ENCODE results near the gene CA12. TPM values are rescaled to one million over a fixed set of nuclear protein-coding genes. Genes with fewer than 3 reads are reported as not detected.

The CA12 gene
- total RNA-seq, 3 donors from 2014 or later = 141 to 645 (median 213) TPM

DNA sequence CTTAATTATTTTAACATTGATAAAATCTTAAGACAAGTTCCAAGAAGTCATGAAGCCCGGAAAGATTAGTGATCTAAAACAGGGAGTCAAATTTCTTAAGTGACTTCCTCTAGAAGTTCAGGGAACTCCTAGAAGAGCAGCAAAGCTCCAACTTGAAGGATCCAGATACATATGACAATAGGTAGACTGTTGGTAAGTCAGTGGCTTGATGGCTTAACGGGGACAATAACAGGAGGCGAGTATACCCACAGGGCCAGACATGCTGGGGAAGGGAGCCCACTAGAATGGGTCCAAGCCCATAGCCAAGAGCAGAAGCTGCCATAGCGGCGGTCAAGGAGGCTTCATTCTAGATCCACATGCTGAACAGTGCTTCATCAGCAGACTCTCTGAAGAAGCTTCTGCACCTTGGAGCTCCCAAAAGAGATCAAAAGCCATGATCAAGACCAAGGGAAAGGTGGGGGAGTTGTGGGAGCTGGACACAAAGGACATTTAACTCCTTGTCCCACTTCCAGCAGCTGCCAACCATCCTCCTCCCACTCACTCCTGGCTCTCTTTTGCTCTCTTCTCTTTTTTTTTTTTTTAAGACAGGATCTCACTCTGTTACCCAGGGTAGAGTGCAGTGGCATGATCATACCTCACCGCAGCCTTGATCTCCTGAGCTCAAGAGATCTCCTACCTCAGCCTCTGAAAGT lies 10.2 kb upstream of the CA12 start:
- TF ChIP-seq, protein P1, sequence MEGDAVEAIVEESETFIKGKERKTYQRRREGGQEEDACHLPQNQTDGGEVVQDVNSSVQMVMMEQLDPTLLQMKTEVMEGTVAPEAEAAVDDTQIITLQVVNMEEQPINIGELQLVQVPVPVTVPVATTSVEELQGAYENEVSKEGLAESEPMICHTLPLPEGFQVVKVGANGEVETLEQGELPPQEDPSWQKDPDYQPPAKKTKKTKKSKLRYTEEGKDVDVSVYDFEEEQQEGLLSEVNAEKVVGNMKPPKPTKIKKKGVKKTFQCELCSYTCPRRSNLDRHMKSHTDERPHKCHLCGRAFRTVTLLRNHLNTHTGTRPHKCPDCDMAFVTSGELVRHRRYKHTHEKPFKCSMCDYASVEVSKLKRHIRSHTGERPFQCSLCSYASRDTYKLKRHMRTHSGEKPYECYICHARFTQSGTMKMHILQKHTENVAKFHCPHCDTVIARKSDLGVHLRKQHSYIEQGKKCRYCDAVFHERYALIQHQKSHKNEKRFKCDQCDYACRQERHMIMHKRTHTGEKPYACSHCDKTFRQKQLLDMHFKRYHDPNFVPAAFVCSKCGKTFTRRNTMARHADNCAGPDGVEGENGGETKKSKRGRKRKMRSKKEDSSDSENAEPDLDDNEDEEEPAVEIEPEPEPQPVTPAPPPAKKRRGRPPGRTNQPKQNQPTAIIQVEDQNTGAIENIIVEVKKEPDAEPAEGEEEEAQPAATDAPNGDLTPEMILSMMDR (IDR thresholded peaks at IDR 0.05) = no peak
- intact Hi-C loops (cut with DNase I, micrococcal nuclease) = no loop called here
- DNase-seq = no peak
- H3K4me3 ChIP-seq = no peak overlapping the region
- H3K4me1 ChIP-seq (ENCODE audit: low read depth) = peaks cover 27% of the 10 kb centered on the region
- no peak for ATAC-seq
- H3K9me3 ChIP-seq = no peaks in the 10 kb centered on the region
- no peaks in the 10 kb centered on the region for H3K36me3 ChIP-seq (ENCODE audit: low read depth)

DNA sequence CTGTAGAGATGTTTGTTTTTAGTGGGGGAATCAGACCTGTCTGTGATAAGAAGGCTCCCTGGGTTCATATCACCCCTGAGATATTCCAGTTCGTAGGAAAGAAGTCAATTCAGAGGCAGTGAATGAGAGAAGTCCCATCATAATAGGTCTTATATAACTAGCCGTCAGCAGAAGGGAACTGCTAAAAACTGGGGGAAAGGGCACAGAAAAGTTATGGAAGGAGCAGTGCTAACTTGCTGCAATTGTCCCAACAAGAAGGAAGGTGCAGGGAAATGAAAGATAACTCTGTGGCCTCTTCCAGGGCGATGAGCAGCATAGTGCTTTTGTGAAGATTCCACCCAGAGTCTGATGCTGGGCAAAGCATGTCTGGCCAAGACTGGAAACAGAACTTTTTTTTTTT lies 9.0 kb upstream of the CA12 start:
- peaks cover 19% of the 10 kb centered on the region for H3K4me1 ChIP-seq (ENCODE audit: low read depth)
- TF ChIP-seq, protein P1 (IDR thresholded peaks at IDR 0.05) = no peak
- no peak for DNase-seq
- intact Hi-C loops (cut with DNase I, micrococcal nuclease) = no loop called here
- no peaks in the 10 kb centered on the region for H3K36me3 ChIP-seq (ENCODE audit: low read depth)
- peak; percentile 26 for ATAC-seq
- no peaks in the 10 kb centered on the region for H3K9me3 ChIP-seq
- H3K4me3 ChIP-seq = no peak overlapping the region

DNA sequence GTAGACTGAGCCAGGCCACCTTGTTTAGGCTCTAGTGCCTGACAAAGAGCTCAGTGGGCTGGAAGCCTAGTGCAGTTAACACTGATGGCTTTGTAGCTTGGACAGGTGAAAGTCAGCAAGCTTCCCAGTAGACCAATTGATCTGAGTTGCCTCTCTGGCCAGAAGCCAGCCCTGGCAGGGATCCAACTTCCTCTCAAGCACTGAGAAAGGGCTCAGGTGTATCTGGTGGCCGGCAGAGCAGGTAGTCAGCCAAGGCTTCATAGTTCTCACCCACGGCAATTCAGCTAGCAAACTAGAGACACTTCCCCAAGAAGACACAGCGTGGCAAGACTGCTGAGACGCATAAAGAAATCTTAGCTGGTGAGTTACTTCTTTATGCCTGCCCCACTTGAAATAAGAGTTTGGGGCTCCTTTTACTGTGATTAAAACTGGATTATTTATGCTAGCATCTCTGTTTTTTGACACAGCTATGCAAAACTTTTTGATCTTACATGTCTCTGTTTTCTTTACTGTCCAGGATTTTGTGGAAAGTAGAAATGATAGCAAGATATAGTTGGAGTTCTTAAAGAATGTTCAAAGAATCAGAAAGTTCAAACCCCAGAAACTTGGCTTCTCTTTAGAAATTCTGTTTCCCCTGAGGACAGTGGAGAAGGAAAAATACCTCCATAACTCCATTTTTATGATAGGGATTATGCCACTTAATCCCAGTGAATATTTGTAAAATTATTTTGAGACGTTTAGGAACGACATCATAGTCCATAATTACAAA lies 8.4 kb upstream of the CA12 start:
- Histone ChIP-seq H3K4me1 (ENCODE audit: low read depth) (peaks cover 19% of the 10 kb centered on the region), H3K36me3 (ENCODE audit: low read depth) (no peaks in the 10 kb centered on the region), H3K9me3 (no peaks in the 10 kb centered on the region), H3K4me3 (no peak overlapping the region)
- DNase-seq (peak; percentile 94 to 98 (median 97)), ATAC-seq (peak; percentile 91)
- intact Hi-C loops (cut with DNase I, micrococcal nuclease) = no loop called here
- TF ChIP-seq, protein P1 (IDR thresholded peaks at IDR 0.05) = no peak

DNA sequence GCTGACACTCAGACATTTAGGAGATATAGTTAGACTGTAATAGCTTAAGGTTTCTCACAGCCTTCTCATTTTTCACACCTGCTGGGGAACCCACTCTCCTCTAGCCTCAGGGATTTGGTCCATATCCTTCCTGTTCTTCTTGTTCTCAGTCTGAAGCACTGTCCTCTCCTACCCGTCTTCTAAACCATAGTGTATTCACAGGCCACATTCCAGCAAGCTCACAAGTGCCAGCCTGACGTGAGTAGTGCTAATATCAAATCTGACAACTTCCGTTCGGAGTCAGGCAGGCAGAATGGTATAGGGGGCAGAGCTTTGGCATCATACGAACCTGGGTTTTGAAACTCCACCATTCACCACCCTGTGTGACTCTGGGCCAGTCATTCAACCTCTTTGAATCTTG lies 6.9 kb upstream of the CA12 start:
- no peak overlapping the region for H3K4me3 ChIP-seq
- H3K36me3 ChIP-seq (ENCODE audit: low read depth) = no peaks in the 10 kb centered on the region
- TF ChIP-seq, protein P1 (IDR thresholded peaks at IDR 0.05) = no peak
- intact Hi-C loops (cut with DNase I, micrococcal nuclease) = no loop called here
- DNase-seq (no peak), ATAC-seq (no peak)
- H3K9me3 ChIP-seq = no peaks in the 10 kb centered on the region
- H3K4me1 ChIP-seq (ENCODE audit: low read depth) = peaks cover 19% of the 10 kb centered on the region

DNA sequence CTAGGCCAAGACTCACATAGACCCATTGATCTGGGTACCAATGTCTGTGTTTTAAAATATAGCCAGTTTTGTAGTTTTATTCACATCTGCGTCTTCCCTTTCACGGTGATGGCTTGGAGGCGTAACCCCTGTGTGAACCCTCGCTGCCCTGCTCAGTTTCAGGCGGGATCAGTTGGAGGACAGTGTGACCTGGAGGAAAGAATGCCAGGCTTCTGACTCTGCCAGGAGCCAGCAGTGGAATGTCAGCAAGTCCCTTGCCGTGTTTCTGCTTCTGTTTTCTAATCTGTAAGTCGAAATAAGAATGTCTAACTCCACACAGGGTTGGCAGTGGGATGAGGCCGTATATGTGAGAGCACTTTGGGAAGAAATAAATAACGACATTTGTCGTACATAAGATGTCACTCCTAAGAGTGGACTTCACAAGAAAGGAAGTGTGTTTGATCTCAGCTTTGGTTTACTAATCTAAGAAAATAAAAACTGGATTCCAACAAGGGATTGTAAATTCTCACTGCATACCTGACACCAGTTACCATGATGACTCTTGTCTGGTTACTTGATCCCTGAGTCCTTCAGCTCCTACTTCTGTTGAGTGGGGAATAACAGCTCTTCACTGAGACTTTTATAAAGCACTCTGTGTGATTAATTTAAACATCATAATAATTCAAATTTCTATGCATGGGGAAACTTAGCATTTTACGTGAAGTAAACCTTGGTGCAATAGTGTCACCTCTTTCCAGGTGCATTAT lies 6.3 kb upstream of the CA12 start:
- ATAC-seq (no peak), DNase-seq (no peak)
- TF ChIP-seq, protein P1 (IDR thresholded peaks at IDR 0.05) = no peak
- intact Hi-C loops (cut with DNase I, micrococcal nuclease) = no loop called here
- Histone ChIP-seq H3K4me1 (ENCODE audit: low read depth) (peaks cover 18% of the 10 kb centered on the region), H3K9me3 (no peaks in the 10 kb centered on the region), H3K36me3 (ENCODE audit: low read depth) (no peaks in the 10 kb centered on the region), H3K4me3 (no peak overlapping the region)
